NCI-H345 (cell line): ENCODE results near the gene KRTAP5-8.
"Not testable (repeated sequence)": the region's sequence is repeated elsewhere in the genome, so short reads cannot be mapped to it uniquely, and the experiment has no call there.

Experiments used
- DNase-seq: peaks from one replicate; lab custom pipeline; 2025; lab: John Stamatoyannopoulos, UW

KRTAP5-8 gene

GRCh38 chr11:71574418-71574817 lies 36.6 kb downstream of the KRTAP5-8 start:
- DNase-seq = peak; percentile 12

GRCh38 chr11:71575723-71576424 lies 38.0 kb downstream of the KRTAP5-8 start:
- DNase-seq = no peak

GRCh38 chr11:71576688-71577465 lies 39.1 kb downstream of the KRTAP5-8 start:
- DNase-seq = not testable (repeated sequence)

- no peak for DNase-seq
Observed at GRCh38 chr11:71577469-71578004, 39.7 kb downstream of the KRTAP5-8 start.

- not testable (repeated sequence) for DNase-seq
Observed at GRCh38 chr11:71579513-71579912, 41.7 kb downstream of the KRTAP5-8 start.

DNA sequence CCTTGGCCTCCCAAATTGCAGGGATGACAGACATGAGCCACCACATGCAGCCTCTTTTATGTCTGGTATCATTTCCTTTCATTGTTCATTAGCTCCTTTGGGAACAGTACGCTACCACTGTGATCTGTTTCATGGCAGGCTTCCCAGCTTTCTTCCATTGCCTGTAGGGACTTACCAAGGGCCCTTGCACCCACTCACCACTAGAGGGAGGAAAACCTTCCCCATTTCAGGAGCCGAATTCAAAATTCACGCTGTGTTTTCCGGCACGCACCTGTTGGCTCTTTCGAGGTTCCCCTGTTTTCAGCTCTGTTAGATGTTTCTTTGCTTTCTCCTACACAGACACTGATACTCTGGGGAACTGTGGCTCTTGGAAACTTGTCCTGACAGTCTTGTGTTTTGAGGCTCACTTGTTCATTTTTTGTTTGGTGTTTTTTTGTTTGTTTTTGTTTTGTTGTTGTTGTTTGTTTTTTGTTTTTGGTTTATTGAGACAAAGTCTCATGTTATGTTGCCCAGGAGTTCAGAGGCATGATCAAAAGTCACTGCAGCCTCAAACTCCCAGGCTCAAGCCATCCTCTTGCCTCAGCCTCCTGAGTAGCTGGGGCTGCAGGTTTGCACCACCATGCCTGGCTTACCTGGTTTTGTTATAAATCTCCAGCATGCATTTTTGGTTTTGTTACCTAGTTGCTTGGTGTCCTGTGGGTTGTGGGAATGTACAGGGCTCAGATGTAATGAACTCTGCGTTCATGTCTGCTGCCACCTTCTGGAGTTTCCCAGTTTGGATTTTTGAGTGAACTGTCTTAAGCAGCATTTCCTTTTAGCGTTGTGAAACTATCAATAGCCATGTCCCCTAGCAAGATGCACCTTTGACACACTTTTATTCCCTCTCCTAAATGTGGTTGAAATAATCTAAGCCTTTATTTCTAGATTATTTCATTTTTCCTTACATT lies 42.5 kb downstream of the KRTAP5-8 start:
- DNase-seq = peak; percentile 91

GRCh38 chr11:71581826-71582225 lies 44.0 kb downstream of the KRTAP5-8 start:
- no peak for DNase-seq

GRCh38 chr11:71582309-71582895 lies 44.6 kb downstream of the KRTAP5-8 start, which contains the start of gene KRTAP5-11:
TSS of gene KRTAP5-11 (minus strand) at chr11:71582875. CDS start at chr11:71582837, 38 bp downstream.
- DNase-seq = no peak

DNA sequence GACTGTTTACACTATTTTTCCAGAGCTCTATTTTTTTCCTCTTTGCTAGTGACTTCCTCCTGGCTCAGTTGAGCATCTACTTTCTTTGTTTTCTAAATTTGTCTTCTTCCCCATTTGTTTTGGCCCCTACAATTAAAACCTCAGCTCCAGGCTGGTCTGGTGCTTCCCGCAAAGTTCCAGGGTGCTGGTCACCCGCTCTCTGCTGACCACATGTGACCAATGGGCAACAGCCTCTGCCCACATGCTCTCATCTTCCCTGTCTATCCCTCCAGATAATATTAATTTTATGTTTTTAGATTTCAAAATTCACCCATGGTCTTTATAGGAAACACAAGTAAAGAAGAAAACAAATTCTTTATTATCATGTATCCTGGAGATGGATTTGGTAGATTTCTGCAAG lies 45.1 kb downstream of the KRTAP5-8 start:
- not testable (repeated sequence) for DNase-seq

DNA sequence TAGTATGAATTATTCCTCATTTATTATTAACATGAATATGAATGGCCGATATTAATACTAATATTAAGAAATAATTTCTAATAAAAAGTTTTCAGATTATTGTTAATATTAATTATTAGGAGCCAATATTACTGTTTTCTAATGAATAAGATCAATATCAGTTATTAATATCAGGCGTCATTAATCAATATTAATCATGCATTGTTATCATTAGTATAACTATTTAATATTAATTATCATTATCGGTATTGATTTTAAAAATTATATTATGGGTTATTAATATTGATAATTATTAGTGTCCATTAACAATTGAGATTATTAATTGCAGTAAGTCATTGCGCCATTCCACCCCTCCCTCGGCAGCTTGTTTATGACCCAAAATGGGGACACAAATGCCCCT lies 47.8 kb downstream of the KRTAP5-8 start:
- not testable (repeated sequence) for DNase-seq

DNA sequence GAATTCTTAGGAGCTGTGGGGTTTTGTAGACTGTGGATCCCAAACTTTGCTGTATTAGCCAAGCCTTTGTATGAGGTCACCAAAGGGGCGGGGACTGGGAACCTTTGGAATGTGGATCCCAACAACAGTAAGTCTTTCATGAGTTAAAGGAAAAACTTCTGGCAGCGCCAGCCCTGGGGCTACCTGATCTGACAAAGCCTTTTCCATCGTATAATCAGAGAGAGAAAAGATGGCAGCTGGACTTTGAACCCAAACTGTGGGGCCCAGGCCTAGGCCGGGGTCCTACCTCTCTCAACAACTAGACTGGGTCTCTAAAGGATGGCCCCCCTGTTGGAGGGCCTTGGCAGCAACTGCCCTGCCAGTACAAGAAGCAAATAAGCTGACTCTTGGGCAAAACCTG lies 50.5 kb downstream of the KRTAP5-8 start:
- not testable (repeated sequence) for DNase-seq
